Activated naive CD8-positive, alpha-beta T cell treated with anti-CD3 and anti-CD28 coated beads, Interleukin-2, amount 10 ng/mL, durations not matched to agents 7 days and 5 days (primary cell): ENCODE results near the gene ENOX2. TPM values are rescaled to one million over a fixed set of nuclear protein-coding genes. Genes with fewer than 3 reads are reported as not detected.

Source experiments
- ATAC-seq: fragments of 150-1000 bp; cut with Tn5 transposase; one replicate; pipeline ENCODE4 v1.10.0; 2021; ENCODE audit warnings: low read depth, moderate library complexity
- POLR2A ChIA-PET: fragments of 350-600 bp; sonication (Branson Sonifier 250); formaldehyde crosslinking; loops from one replicate; lab custom pipeline; 2021; ENCODE audit warnings: antibody characterized with exemption; lab: Charles Lee
- DNase-seq: peaks from one replicate; pipeline ENCODE4 v3.0.0; 2021
- H3K27ac Mint-ChIP-seq: one replicate; pipeline ENCODE4 v1.8.0; 2022; ENCODE audit warnings: mild to moderate bottlenecking, mixed read lengths
- H3K27me3 Mint-ChIP-seq: one replicate; pipeline ENCODE4 v1.8.0; 2022; ENCODE audit warnings: mild to moderate bottlenecking, moderate library complexity, mixed read lengths
- H3K36me3 Mint-ChIP-seq: one replicate; pipeline ENCODE4 v1.8.0; 2021; ENCODE audit warnings: mild to moderate bottlenecking, mixed read lengths
- H3K4me1 Mint-ChIP-seq: one replicate; pipeline ENCODE4 v1.8.0; 2021; ENCODE audit warnings: mixed read lengths
- H3K4me3 Mint-ChIP-seq: one replicate; pipeline ENCODE4 v1.8.0; 2022; ENCODE audit warnings: mild to moderate bottlenecking, moderate library complexity, mixed read lengths
- H3K9me3 Mint-ChIP-seq: one replicate; pipeline ENCODE4 v1.8.0; 2021; ENCODE audit warnings: mixed read lengths
- total RNA-seq, 2 experiments: library from RNA; stranded (reverse); gene quantifications; one replicate each; pipeline ENCODE4 v1.2.3, GENCODE V29; 2021

The ENOX2 gene
- total RNA-seq, 2 experiments from 2014 or later, result 11.4 to 13.1 TPM

GRCh38 chrX:130896802-130897501 lies 6.1 kb downstream of the ENOX2 start:
- Mint-ChIP-seq H3K4me3 (no peak overlapping the region), H3K36me3 (peaks cover 11% of the 10 kb centered on the region), H3K9me3 (no peaks in the 10 kb centered on the region), H3K27me3 (no peaks in the 10 kb centered on the region), H3K27ac (no peak overlapping the region), H3K4me1 (peaks cover 5% of the 10 kb centered on the region)
- DNase-seq (no peak), ATAC-seq (no peak)
- POLR2A ChIA-PET, result no interaction called here

- POLR2A ChIA-PET, result no interaction called here
- H3K4me3 Mint-ChIP-seq, result no peak overlapping the region
- ATAC-seq, result no peak
- H3K27ac Mint-ChIP-seq, result no peak overlapping the region
- H3K4me1 Mint-ChIP-seq, result peaks cover 2% of the 10 kb centered on the region
- DNase-seq, result no peak
- H3K36me3 Mint-ChIP-seq, result peaks cover 11% of the 10 kb centered on the region
- no peaks in the 10 kb centered on the region for H3K9me3 Mint-ChIP-seq
- no peaks in the 10 kb centered on the region for H3K27me3 Mint-ChIP-seq
Observed at GRCh38 chrX:130896026-130896425, 7.0 kb downstream of the ENOX2 start.

- POLR2A ChIA-PET, result no interaction called here
Observed at GRCh38 chrX:130895299-130895698, 7.7 kb downstream of the ENOX2 start.

GRCh38 chrX:130893356-130894085 lies 9.5 kb downstream of the ENOX2 start:
- no peak overlapping the region for H3K27ac Mint-ChIP-seq

More at GRCh38 chrX:130895299-130895698, 7.7 kb downstream of the ENOX2 start:
- peaks cover 9% of the 10 kb centered on the region for H3K36me3 Mint-ChIP-seq
- DNase-seq, result no peak
- no peaks in the 10 kb centered on the region for H3K27me3 Mint-ChIP-seq
- no peak for ATAC-seq
- H3K4me1 Mint-ChIP-seq, result peaks cover 2% of the 10 kb centered on the region
- H3K27ac Mint-ChIP-seq, result no peak overlapping the region
- no peaks in the 10 kb centered on the region for H3K9me3 Mint-ChIP-seq
- H3K4me3 Mint-ChIP-seq, result no peak overlapping the region

GRCh38 chrX:130887376-130887775 lies 15.6 kb downstream of the ENOX2 start:
- H3K4me1 Mint-ChIP-seq, result no peaks in the 10 kb centered on the region
- peaks cover under 1% of the 10 kb centered on the region for H3K36me3 Mint-ChIP-seq
- POLR2A ChIA-PET, result no interaction called here

More at GRCh38 chrX:130893356-130894085, 9.5 kb downstream of the ENOX2 start:
- Mint-ChIP-seq H3K4me3 (no peak overlapping the region), H3K4me1 (peaks cover 2% of the 10 kb centered on the region), H3K9me3 (no peaks in the 10 kb centered on the region), H3K27me3 (no peaks in the 10 kb centered on the region), H3K36me3 (peaks cover 7% of the 10 kb centered on the region)
- DNase-seq (no peak), ATAC-seq (no peak)
- POLR2A ChIA-PET, result no interaction called here

GRCh38 chrX:130885996-130886395 lies 17.0 kb downstream of the ENOX2 start:
- DNase-seq, result no peak

More at GRCh38 chrX:130887376-130887775, 15.6 kb downstream of the ENOX2 start:
- ATAC-seq (no peak), DNase-seq (no peak)
- Mint-ChIP-seq H3K27ac (no peak overlapping the region), H3K9me3 (no peaks in the 10 kb centered on the region), H3K4me3 (no peak overlapping the region), H3K27me3 (no peaks in the 10 kb centered on the region)

GRCh38 chrX:130885508-130885907 lies 17.5 kb downstream of the ENOX2 start:
- ATAC-seq, result no peak
- H3K27ac Mint-ChIP-seq, result no peak overlapping the region
- no peaks in the 10 kb centered on the region for H3K36me3 Mint-ChIP-seq
- no peaks in the 10 kb centered on the region for H3K4me1 Mint-ChIP-seq
- no peaks in the 10 kb centered on the region for H3K27me3 Mint-ChIP-seq
- POLR2A ChIA-PET, result no interaction called here
- DNase-seq, result no peak
- no peaks in the 10 kb centered on the region for H3K9me3 Mint-ChIP-seq
- no peak overlapping the region for H3K4me3 Mint-ChIP-seq

More at GRCh38 chrX:130885996-130886395, 17.0 kb downstream of the ENOX2 start:
- no peaks in the 10 kb centered on the region for H3K36me3 Mint-ChIP-seq
- H3K9me3 Mint-ChIP-seq, result no peaks in the 10 kb centered on the region
- no peak overlapping the region for H3K4me3 Mint-ChIP-seq
- H3K27ac Mint-ChIP-seq, result no peak overlapping the region
- H3K27me3 Mint-ChIP-seq, result no peaks in the 10 kb centered on the region
- POLR2A ChIA-PET, result no interaction called here
- ATAC-seq, result no peak
- no peaks in the 10 kb centered on the region for H3K4me1 Mint-ChIP-seq

GRCh38 chrX:130884627-130885026 lies 18.4 kb downstream of the ENOX2 start:
- Mint-ChIP-seq H3K9me3 (no peaks in the 10 kb centered on the region), H3K36me3 (no peaks in the 10 kb centered on the region), H3K27me3 (no peaks in the 10 kb centered on the region), H3K27ac (no peak overlapping the region), H3K4me1 (no peaks in the 10 kb centered on the region), H3K4me3 (no peak overlapping the region)
- POLR2A ChIA-PET, result no interaction called here
- DNase-seq (no peak), ATAC-seq (no peak)

- H3K4me3 Mint-ChIP-seq, result no peak overlapping the region
- POLR2A ChIA-PET, result no interaction called here
- H3K27ac Mint-ChIP-seq, result no peak overlapping the region
- H3K27me3 Mint-ChIP-seq, result no peaks in the 10 kb centered on the region
- H3K36me3 Mint-ChIP-seq, result peaks cover 4% of the 10 kb centered on the region
- peaks cover 1% of the 10 kb centered on the region for H3K9me3 Mint-ChIP-seq
- DNase-seq (no peak), ATAC-seq (no peak)
- peaks cover 8% of the 10 kb centered on the region for H3K4me1 Mint-ChIP-seq
Observed at GRCh38 chrX:130879869-130880268, 23.1 kb downstream of the ENOX2 start.

- POLR2A ChIA-PET, result no interaction called here
- H3K9me3 Mint-ChIP-seq, result peaks cover 3% of the 10 kb centered on the region
- H3K27me3 Mint-ChIP-seq, result no peaks in the 10 kb centered on the region
- H3K36me3 Mint-ChIP-seq, result peaks cover 10% of the 10 kb centered on the region
- peaks cover 11% of the 10 kb centered on the region for H3K4me1 Mint-ChIP-seq
- ATAC-seq (no peak), DNase-seq (no peak)
- no peak overlapping the region for H3K4me3 Mint-ChIP-seq
- no peak overlapping the region for H3K27ac Mint-ChIP-seq
Observed at GRCh38 chrX:130878350-130879341, 24.4 kb downstream of the ENOX2 start.

GRCh38 chrX:130877892-130878341 lies 25.1 kb downstream of the ENOX2 start:
- POLR2A ChIA-PET, result no interaction called here
- peaks cover 11% of the 10 kb centered on the region for H3K36me3 Mint-ChIP-seq
- no peak for ATAC-seq
- no peaks in the 10 kb centered on the region for H3K27me3 Mint-ChIP-seq
- no peak overlapping the region for H3K27ac Mint-ChIP-seq
- no peak for DNase-seq
- H3K4me3 Mint-ChIP-seq, result no peak overlapping the region
- peaks cover 11% of the 10 kb centered on the region for H3K4me1 Mint-ChIP-seq
- H3K9me3 Mint-ChIP-seq, result peaks cover 4% of the 10 kb centered on the region

- peaks cover 4% of the 10 kb centered on the region for H3K9me3 Mint-ChIP-seq
- no peak for ATAC-seq
- DNase-seq, result no peak
- H3K4me3 Mint-ChIP-seq, result no peak overlapping the region
- H3K36me3 Mint-ChIP-seq, result peaks cover 12% of the 10 kb centered on the region
- peaks cover 11% of the 10 kb centered on the region for H3K4me1 Mint-ChIP-seq
- H3K27ac Mint-ChIP-seq, result no peak overlapping the region
- no peaks in the 10 kb centered on the region for H3K27me3 Mint-ChIP-seq
- POLR2A ChIA-PET, result no interaction called here
Observed at GRCh38 chrX:130876226-130876625, 26.8 kb downstream of the ENOX2 start.

- no peak overlapping the region for H3K27ac Mint-ChIP-seq
- POLR2A ChIA-PET, result interaction anchor here (0.6 kb wide), 1 partner anchor 12 kb away, joined by 4 read pairs; no protein-coding TSS in a partner anchor
- peaks cover 4% of the 10 kb centered on the region for H3K9me3 Mint-ChIP-seq
- H3K36me3 Mint-ChIP-seq, result peaks cover 12% of the 10 kb centered on the region
- H3K4me1 Mint-ChIP-seq, result peaks cover 11% of the 10 kb centered on the region
- no peaks in the 10 kb centered on the region for H3K27me3 Mint-ChIP-seq
- DNase-seq (no peak), ATAC-seq (no peak)
- no peak overlapping the region for H3K4me3 Mint-ChIP-seq
Observed at GRCh38 chrX:130874751-130875150, 28.3 kb downstream of the ENOX2 start.
